ENCODE data around the gene GFRA1.

The GFRA1 gene

GRCh38 chr10:116159197-116159596 is 113.8 kb downstream of the GFRA1 start:
- no peak for DNase-seq (ENCODE audit: low read depth)

GRCh38 chr10:116158036-116158435 is 115.0 kb downstream of the GFRA1 start:
- no peak for DNase-seq (ENCODE audit: low read depth)

DNA sequence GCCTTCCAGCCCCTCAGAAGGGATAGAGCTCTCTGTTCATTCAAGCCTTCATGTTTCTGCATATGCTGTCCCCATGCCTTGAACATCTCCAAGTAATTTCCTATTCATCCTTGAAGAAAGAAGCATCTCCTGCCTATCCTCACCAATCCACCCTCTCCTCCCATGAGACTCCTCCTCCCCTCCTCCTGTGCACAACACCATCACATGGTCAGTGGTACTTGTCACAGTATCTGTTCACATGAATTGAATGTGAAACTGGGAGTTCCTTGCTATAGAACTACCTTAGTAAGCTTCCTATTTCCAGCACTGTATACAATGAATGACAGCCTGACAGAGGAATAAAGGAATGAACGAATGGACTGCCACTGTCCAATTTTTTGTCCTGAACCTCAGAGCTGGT is 115.5 kb downstream of the GFRA1 start:
- no peak for DNase-seq (ENCODE audit: low read depth)

- DNase-seq (ENCODE audit: low read depth): no peak
Observed at GRCh38 chr10:116156819-116157218, 116.2 kb downstream of the GFRA1 start.

DNA sequence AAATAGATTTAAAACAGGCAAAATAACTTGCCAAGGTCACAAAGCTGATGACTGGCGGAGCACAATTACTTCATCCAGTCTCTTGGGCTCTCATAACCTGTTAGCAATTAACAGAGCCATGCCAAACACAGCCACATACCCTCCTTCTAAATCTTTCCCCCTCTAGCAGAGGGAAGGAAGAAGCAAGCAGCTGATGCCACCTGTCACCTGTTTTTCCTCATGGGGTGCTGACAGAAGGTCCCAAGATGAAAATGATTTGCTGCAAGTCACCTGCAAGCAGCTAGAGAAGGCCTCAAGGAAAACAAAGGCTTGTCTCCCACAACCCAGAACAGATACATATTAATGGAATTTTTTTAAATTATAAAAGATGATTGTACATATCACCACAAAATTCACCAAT is 117.8 kb downstream of the GFRA1 start:
- no peak for DNase-seq (ENCODE audit: low read depth)

DNA sequence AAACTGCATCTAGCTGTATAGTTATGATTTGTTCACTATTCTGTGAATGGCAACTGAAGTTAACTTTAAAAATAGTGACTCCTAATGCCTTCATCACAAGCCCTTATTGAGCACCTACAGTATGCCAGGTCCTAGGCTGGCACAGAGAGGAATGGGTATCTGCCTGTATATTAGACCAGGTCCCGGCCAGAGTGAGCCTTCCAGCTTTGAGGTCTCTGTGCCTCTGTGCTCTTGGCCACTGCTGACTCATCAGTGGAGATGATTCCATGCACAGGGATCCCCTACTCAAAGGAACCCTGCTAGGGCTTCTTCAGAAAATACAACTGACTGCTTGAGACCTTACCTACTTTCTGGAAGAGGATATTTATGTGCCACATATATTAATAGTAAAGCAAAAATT is 118.4 kb downstream of the GFRA1 start:
- DNase-seq (ENCODE audit: low read depth): no peak

GRCh38 chr10:116151076-116151475 is 121.9 kb downstream of the GFRA1 start:
- no peak for DNase-seq (ENCODE audit: low read depth)

DNA sequence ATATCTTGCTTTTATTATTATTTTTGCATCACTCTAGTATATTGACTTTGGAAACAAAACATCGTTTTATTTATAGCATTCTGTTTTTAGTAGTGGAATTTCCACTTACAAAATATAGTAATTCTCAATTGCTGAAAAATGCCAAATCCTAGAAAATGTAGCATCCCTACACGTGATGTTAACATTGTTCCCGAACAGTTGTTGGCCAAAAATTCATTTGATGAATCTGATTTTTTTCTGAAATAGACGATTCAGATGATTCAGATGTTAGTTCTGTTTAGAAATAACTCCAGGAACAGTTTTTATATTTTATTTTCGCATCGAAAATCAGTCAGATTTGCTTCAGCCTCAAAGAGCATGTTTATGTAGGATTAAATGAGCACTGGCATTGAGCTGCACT is 122.4 kb downstream of the GFRA1 start:
- DNase-seq (ENCODE audit: low read depth): no peak

DNA sequence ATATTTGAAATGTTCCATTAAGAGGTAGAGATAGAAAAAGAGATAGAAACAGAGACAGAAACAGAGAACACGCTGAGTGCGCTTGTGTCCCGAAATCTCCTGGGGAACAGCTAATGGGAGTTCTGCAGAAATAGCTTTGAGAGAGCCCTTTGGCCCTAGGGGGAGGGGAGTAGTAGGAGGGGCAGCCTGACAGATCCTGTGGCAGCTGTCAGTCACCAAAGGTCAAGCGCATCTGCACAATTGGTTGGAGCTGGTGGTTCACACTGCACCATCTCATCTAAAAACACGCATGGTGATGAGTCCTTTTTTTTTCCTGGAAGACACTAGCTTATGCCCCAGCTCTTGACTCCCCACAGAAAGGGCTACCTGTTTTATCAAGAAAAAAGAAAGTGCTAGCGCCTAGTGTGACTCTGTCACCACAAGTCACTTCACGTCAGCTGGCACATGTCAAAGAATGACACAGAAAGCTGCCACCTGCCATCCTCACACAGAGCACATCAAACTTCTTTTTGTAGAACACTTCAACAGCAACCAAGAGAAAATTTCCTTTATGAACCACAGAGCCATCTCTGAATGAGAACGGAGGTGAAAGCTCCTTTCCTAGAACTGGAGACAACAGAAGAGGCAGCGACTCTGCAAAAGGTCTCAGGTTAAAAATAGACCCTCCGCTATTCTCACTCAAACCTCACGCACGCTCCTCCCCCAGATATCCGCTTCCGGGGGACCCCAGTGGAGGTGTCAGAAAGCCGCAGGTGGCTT is 125.7 kb downstream of the GFRA1 start:
- no peak for DNase-seq (ENCODE audit: low read depth)

- DNase-seq (ENCODE audit: low read depth): peak; percentile 9
Observed at GRCh38 chr10:116146372-116147140, 126.5 kb downstream of the GFRA1 start.

- DNase-seq (ENCODE audit: low read depth): no peak
Observed at GRCh38 chr10:116143673-116144222, 129.3 kb downstream of the GFRA1 start.

DNA sequence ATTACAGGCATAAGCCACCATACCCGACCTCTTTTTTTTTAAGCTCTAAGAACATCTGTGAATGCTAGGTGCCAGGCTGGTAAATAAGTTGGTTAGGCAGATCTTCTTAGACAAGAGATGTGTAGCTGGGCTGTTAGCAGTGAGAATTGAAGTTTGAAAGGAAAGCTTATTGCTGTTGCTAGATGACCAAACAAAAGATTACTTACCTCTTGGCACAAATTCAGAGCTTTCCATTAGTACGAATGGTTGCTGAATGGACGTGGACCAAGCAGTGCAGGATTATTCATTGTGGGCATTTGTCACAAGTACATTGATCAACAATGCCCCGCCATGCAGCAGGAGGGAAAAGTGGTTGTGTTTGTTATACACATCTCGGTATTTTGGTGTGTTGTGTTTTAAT is 131.2 kb downstream of the GFRA1 start:
- DNase-seq (ENCODE audit: low read depth): no peak

DNA sequence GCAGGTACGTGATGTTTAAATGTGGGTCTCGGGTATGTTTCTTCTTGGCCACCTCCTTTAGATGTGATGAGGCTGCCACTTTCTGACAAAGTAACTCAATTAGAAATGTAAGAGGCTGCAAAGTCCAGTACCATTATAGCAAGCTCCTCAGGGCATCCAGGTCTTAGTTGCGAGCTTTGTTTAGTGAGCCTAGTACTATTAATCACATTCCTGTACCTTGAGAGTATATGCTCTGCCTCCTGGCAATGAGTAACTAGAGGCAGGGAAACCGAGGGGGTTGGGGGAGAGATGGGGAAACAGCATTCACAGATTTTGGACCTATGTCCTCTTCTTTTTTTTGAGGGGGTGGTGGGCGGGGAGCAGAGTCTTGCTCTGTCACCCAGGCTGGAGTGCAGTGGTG is 131.8 kb downstream of the GFRA1 start:
- DNase-seq (ENCODE audit: low read depth): no peak

DNA sequence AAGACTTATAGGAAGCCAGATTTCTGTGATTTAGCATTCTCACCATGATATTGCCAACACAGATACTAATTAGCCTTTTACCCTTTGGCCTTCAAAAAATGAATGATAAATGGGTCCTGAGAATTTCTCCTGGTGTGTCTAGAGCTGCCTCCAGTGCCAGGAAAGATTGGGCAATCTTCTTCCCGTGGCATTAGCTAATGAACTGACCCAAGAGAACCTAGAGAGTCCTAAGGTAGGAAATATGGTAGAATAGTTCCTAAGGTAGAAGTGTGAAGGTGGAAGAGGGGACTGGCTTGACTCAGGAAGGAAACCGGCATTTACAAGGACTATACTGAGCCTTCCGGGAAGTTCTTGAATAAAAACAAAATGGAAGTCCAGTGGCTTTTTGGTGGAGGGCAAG is 133.1 kb downstream of the GFRA1 start:
- no peak for DNase-seq (ENCODE audit: low read depth)

DNA sequence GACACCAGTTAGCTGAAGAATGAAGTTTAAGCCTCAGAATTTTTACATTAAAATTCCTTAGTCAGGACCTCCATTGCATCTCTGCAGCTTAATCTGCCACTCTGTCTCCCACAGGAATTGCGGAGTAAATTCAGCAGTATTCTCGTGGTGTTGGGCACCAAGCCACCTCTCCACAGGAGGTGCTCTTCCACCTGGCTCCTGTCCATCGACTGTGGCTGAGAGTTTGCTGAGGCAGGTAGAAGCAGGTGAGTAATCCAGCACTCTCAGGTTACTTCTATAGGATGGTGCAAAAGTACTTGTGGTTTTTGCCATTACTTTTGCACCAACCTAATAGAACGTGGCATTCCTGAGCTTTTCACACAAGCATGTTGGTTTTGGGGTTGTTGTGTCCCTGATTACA is 134.1 kb downstream of the GFRA1 start:
- no peak for DNase-seq (ENCODE audit: low read depth)

DNA sequence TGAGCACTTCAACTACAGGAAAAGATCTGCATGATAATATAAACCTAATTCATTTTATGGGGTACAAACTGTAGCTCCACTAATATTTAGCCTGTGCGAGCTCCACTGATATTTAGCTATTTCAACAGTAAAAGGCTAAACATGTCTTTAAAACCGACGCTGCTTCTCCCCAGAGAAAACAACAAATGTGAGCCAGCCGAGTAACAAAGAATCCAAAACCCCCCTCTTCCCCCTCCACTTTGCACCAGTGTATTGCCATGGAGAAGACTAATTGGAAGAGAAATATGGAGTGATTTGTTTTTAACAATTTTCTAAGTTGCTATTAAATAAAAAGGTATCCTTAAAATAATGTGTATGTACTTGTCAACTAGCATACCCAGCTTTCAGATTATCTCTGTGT is 136.7 kb downstream of the GFRA1 start:
- DNase-seq (ENCODE audit: low read depth): no peak

GRCh38 chr10:116134322-116134721 is 138.7 kb downstream of the GFRA1 start:
- no peak for DNase-seq (ENCODE audit: low read depth)

DNA sequence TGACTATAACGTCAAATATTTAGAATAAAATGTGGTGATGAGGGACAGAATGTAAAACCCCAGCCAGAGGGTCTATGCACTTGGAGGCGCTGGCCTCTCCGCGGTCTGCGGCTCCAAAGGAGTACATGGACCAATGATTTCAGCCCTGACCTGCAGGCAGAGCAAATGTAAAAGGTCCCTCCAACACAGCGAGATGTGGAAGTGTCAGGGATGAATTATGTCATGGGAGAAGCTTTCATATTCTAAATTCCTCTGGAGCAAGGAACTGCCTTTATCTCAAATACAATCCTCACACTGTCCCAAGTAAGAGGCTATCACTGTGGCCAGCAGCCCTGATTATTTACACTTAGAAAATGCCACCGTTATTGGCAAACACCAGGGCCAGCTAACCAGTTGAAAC is 139.4 kb downstream of the GFRA1 start:
- DNase-seq (ENCODE audit: low read depth): no peak

DNA sequence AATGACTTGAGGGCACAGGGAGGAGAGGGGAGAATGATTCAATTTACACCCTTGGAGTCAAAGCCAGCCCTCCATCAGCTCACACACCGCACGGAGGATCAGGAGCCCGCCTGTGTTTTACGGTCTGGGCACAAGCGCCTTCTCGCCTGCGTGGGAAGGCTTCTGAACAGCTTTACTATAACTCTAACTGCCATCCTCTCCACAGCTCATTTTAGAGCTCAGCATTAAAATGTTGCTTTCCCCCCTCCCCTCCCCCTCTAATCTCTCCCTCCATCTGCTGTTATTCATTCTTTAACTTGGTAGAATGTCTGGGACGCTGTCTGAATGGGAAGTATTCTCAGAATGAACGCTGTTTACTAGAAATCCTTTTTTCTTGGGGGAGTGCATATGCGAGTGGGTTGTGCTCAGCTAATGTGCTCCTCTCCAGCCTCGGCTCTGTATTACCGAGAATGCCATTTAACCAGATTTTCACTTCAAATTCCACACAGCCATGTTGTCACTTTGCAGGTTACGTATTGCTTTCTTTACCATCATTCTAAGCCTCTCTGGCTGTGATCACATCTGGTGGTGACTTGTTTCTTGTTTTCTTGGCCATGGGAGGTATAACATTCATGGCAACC is 140.1 kb downstream of the GFRA1 start:
- no peak for DNase-seq (ENCODE audit: low read depth)

DNA sequence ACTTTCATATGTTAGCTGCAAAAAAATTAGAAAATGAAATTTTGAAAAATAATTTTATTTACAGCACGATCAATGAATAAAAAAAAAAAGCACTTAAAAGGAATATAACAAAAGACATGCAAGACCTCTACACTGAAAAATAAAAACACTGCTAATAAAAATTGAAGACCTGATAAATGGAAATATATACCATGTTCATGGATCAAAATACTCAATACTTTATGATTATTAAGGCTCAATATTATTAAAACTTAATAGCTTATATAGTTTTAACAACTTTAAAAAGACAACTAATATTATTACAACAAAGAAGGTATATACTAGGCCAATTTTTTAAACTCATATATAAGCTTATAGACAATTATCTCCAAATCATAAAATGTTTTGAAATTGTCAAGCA is 143.0 kb downstream of the GFRA1 start:
- DNase-seq (ENCODE audit: low read depth): no peak

DNA sequence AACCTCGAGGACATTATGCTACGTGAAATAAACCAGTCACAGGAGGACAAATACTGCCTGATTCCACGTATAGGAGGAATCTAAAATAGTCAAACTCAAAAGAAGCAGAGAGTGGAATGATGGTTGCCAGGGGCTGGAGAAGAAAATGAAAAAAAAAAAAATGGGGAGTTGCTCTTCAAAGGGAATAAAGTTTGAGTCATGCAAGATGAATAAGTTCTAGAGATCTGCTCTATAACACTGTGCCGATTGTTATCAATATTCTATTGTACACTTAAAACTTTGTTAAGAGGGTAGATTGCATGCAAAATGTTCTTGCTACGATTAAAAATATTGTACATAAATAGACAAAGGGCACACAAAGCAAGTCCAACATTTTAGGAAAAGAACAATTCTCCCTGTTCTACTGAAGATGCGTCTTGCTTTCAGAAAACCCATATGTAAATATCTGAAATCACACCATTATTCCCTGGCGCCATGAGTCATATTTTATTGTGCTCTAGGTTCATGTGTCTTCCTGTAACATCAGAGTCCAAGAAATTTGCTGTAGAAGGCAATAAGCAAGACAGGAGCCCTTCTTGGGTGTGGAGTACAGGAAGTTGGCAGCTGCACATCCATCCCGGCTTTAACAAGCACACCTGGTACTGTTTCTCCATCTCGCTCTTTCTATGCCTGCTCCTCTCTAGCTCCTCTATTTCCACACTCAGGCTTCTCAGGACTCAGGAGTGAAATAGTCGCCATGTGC is 145.9 kb downstream of the GFRA1 start:
- no peak for DNase-seq (ENCODE audit: low read depth)

GRCh38 chr10:116126239-116126638 is 146.8 kb downstream of the GFRA1 start:
- no peak for DNase-seq (ENCODE audit: low read depth)
